Activated naive CD4-positive, alpha-beta T cell treated with anti-CD3 and anti-CD28 coated beads, Interleukin-2, amount 50 U/mL, for 72 hours (primary cell): Measurements from ENCODE around the gene GNL2. TPM values are rescaled to one million over a fixed set of nuclear protein-coding genes. Genes with fewer than 3 reads are reported as not detected.

Experiments used
- ATAC-seq, 2 donors: fragments of 150-1000 bp; cut with Tn5 transposase; 2 replicates each; pipeline ENCODE4 v1.10.0; 2021; ENCODE audit warnings: mild to moderate bottlenecking in 2 of 2, moderate library complexity in 2 of 2
- DNase-seq, 2 donors: peaks; one replicate each; pipeline ENCODE4 v3.0.0; 2021 to 2022; ENCODE audit warnings: low spot score in 2 of 2
- H3K27ac Mint-ChIP-seq, 2 donors: one replicate each; pipeline ENCODE4 v1.8.0; 2022; ENCODE audit warnings: mild to moderate bottlenecking in 2 of 2, mixed read lengths in 2 of 2
- H3K36me3 Mint-ChIP-seq, 2 donors: one replicate each; pipeline ENCODE4 v1.8.0; 2022; ENCODE audit warnings: mixed read lengths in 2 of 2
- H3K9me3 Mint-ChIP-seq, 2 donors: one replicate each; pipeline ENCODE4 v1.8.0; 2022; ENCODE audit warnings: mixed read lengths in 2 of 2
- total RNA-seq, 2 donors: library from RNA; stranded (reverse); gene quantifications; one replicate each; pipeline ENCODE4 v1.2.3, GENCODE V29; 2022

Gene GNL2
- total RNA-seq = 10 to 100 TPM; 70.3 to 75.7 TPM

- Mint-ChIP-seq H3K27ac (peak within 1 kb of the TSS; percentile 91 to 99), H3K9me3 (no peaks in the 10 kb centered on the region), H3K36me3 (peaks cover 18 to 20% of the 10 kb centered on the region in 2 donors)
- ATAC-seq = peak; percentile 99
- DNase-seq = peak; percentile 96 to 97
Measured at GRCh38 chr1:37595440-37596181, at the start of gene GNL2. GNL2 (minus strand) TSS chr1:37595937; CDS start chr1:37595822, 115 bp downstream.

- DNase-seq = no peak
- no peak overlapping the region for H3K27ac Mint-ChIP-seq
- no peaks in the 10 kb centered on the region for H3K36me3 Mint-ChIP-seq
- H3K9me3 Mint-ChIP-seq = no peaks in the 10 kb centered on the region
- ATAC-seq = no peak
Measured at GRCh38 chr1:37641059-37641458, 45.3 kb upstream of the GNL2 start.

GRCh38 chr1:37636435-37636834, 40.7 kb upstream of the GNL2 start:
- no peaks in the 10 kb centered on the region for H3K9me3 Mint-ChIP-seq
- H3K36me3 Mint-ChIP-seq = peaks cover 0 to 6% of the 10 kb centered on the region in 2 donors
- DNase-seq (no peak), ATAC-seq (no peak)
- no peak overlapping the region for H3K27ac Mint-ChIP-seq

- H3K27ac Mint-ChIP-seq = no peak overlapping the region
- no peak for ATAC-seq
Measured at GRCh38 chr1:37634992-37635902, 39.5 kb upstream of the GNL2 start.

GRCh38 chr1:37634244-37634991, 38.7 kb upstream of the GNL2 start, which contains the start of gene RSPO1:
RSPO1 (minus strand) TSS chr1:37634892; CDS start chr1:37629661, 5,231 bp downstream.
- H3K27ac Mint-ChIP-seq = no peak within 1 kb of the TSS
- H3K9me3 Mint-ChIP-seq = no peaks in the 10 kb centered on the region
- ATAC-seq = peak in 1 of 2 donors; percentile 43
- DNase-seq = no peak
- H3K36me3 Mint-ChIP-seq = peaks cover 0 to 6% of the 10 kb centered on the region in 2 donors

More at GRCh38 chr1:37634992-37635902, 39.5 kb upstream of the GNL2 start:
- DNase-seq = no peak
- no peaks in the 10 kb centered on the region for H3K9me3 Mint-ChIP-seq
- peaks cover 0 to 6% of the 10 kb centered on the region in 2 donors for H3K36me3 Mint-ChIP-seq

GRCh38 chr1:37633938-37634243, 38.2 kb upstream of the GNL2 start:
- Mint-ChIP-seq H3K36me3 (peaks cover 0 to 6% of the 10 kb centered on the region in 2 donors), H3K9me3 (no peaks in the 10 kb centered on the region), H3K27ac (no peak overlapping the region)
- DNase-seq (no peak), ATAC-seq (no peak)

GRCh38 chr1:37633040-37633937, 37.6 kb upstream of the GNL2 start:
- DNase-seq (no peak), ATAC-seq (no peak)
- no peak overlapping the region for H3K27ac Mint-ChIP-seq
- no peaks in the 10 kb centered on the region for H3K9me3 Mint-ChIP-seq
- H3K36me3 Mint-ChIP-seq = peaks cover 0 to 6% of the 10 kb centered on the region in 2 donors

GRCh38 chr1:37631036-37631435, 35.3 kb upstream of the GNL2 start:
- no peak for ATAC-seq
- Mint-ChIP-seq H3K36me3 (peaks cover 0 to 6% of the 10 kb centered on the region in 2 donors), H3K9me3 (no peaks in the 10 kb centered on the region), H3K27ac (no peak overlapping the region)
- DNase-seq = no peak

- ATAC-seq (no peak), DNase-seq (no peak)
- peaks cover 0 to 6% of the 10 kb centered on the region in 2 donors for H3K36me3 Mint-ChIP-seq
Measured at GRCh38 chr1:37630426-37631028, 34.8 kb upstream of the GNL2 start.

GRCh38 chr1:37629726-37630425, 34.1 kb upstream of the GNL2 start:
- no peak for ATAC-seq
- H3K36me3 Mint-ChIP-seq = no peaks in the 10 kb centered on the region
- no peaks in the 10 kb centered on the region for H3K9me3 Mint-ChIP-seq
- no peak for DNase-seq
- no peak overlapping the region for H3K27ac Mint-ChIP-seq

More at GRCh38 chr1:37630426-37631028, 34.8 kb upstream of the GNL2 start:
- Mint-ChIP-seq H3K9me3 (no peaks in the 10 kb centered on the region), H3K27ac (no peak overlapping the region)

GRCh38 chr1:37629008-37629407, 33.3 kb upstream of the GNL2 start:
- Mint-ChIP-seq H3K36me3 (no peaks in the 10 kb centered on the region), H3K27ac (no peak overlapping the region), H3K9me3 (no peaks in the 10 kb centered on the region)
- DNase-seq (no peak), ATAC-seq (no peak)

GRCh38 chr1:37628026-37628556, 32.4 kb upstream of the GNL2 start:
- no peak overlapping the region for H3K27ac Mint-ChIP-seq
- DNase-seq (no peak), ATAC-seq (no peak)
- no peaks in the 10 kb centered on the region for H3K36me3 Mint-ChIP-seq
- H3K9me3 Mint-ChIP-seq = no peaks in the 10 kb centered on the region

GRCh38 chr1:37622131-37622530, 26.4 kb upstream of the GNL2 start:
- DNase-seq (no peak), ATAC-seq (no peak)
- Mint-ChIP-seq H3K36me3 (no peaks in the 10 kb centered on the region), H3K9me3 (no peaks in the 10 kb centered on the region), H3K27ac (no peak overlapping the region)

- Mint-ChIP-seq H3K9me3 (no peaks in the 10 kb centered on the region), H3K27ac (no peak overlapping the region), H3K36me3 (no peaks in the 10 kb centered on the region)
- DNase-seq (no peak), ATAC-seq (no peak)
Measured at GRCh38 chr1:37621326-37621870, 25.7 kb upstream of the GNL2 start.

- Mint-ChIP-seq H3K36me3 (no peaks in the 10 kb centered on the region), H3K27ac (no peak overlapping the region), H3K9me3 (no peaks in the 10 kb centered on the region)
- ATAC-seq (no peak), DNase-seq (no peak)
Measured at GRCh38 chr1:37620707-37621106, 25.0 kb upstream of the GNL2 start.
